PC-9 (cell line): Measurements from ENCODE around the gene MDC1. TPM values are rescaled to one million over a fixed set of nuclear protein-coding genes. Genes with fewer than 3 reads are reported as not detected.
A peak's percentile ranks its signal among the peaks of the same experiment; 100 is the strongest.

ENCODE experiments used
- BruUV-seq: library from RNA; stranded (reverse); fragments of 400-500 nt; replicated peaks from 2 replicates; lab custom pipeline; 2021; lab: Mats Ljungman, UMichigan
- CTCF ChIA-PET: fragments of 300-600 bp; sonication (Branson Sonifier 250); formaldehyde crosslinking; loops from one replicate; lab custom pipeline; 2022; ENCODE audit warnings: antibody characterized with exemption; lab: Charles Lee
- POLR2A ChIA-PET: fragments of 300-600 bp; sonication (Branson Sonifier 250); formaldehyde crosslinking; loops from one replicate; lab custom pipeline; 2022; ENCODE audit warnings: antibody characterized with exemption; ENCODE audit not compliant: unreplicated experiment; lab: Charles Lee
- DNase-seq, 2 experiments: peaks; one replicate each; pipeline versions ENCODE4 v3.0.0 to v3.0.0-alpha.2; 2015 to 2022; ENCODE audit warnings: mixed read lengths in 1 of 2
- H2AFZ ChIP-seq: fragments of 200-600 bp; sonication (generic); 2 replicates; pipeline ENCODE4 v1.8.1; 2017; ENCODE audit warnings: antibody characterized with exemption
- H3F3A ChIP-seq: fragments of 200-600 bp; sonication (generic); 2 replicates; pipeline ENCODE4 v1.8.1; 2017; ENCODE audit warnings: antibody characterized with exemption, mild to moderate bottlenecking, low read depth; ENCODE audit not compliant: insufficient read depth
- H3K27ac ChIP-seq: fragments of 200-600 bp; sonication (generic); 2 replicates; pipeline ENCODE4 v1.6.1; 2016; ENCODE audit warnings: mixed run types
- H3K27me3 ChIP-seq: fragments of 200-600 bp; sonication (generic); 2 replicates; pipeline ENCODE4 v1.6.1; 2016; ENCODE audit warnings: low read depth, mixed run types; ENCODE audit not compliant: insufficient read depth
- H3K36me3 ChIP-seq: fragments of 200-600 bp; sonication (generic); 2 replicates; pipeline ENCODE4 v1.6.1; 2016; ENCODE audit warnings: low read depth, mixed run types
- H3K4me1 ChIP-seq: fragments of 200-600 bp; sonication (generic); replicated peaks from 2 replicates; pipeline ENCODE4 v1.6.1; 2016; ENCODE audit warnings: mixed run types; ENCODE audit not compliant: insufficient read depth
- H3K4me2 ChIP-seq: fragments of 200-600 bp; sonication (generic); 2 replicates; pipeline ENCODE4 v1.6.1; 2017; ENCODE audit warnings: mixed run types
- H3K4me3 ChIP-seq: fragments of 200-600 bp; sonication (generic); 2 replicates; pipeline ENCODE4 v1.6.1; 2016; ENCODE audit warnings: mixed run types
- H3K79me2 ChIP-seq: fragments of 200-600 bp; sonication (generic); 2 replicates; pipeline ENCODE4 v1.6.1; 2017; ENCODE audit warnings: low read depth, mixed run types
- H3K9me2 ChIP-seq: fragments of 200-600 bp; sonication (generic); 2 replicates; pipeline ENCODE4 v1.8.1; 2017; ENCODE audit warnings: mild to moderate bottlenecking; ENCODE audit not compliant: insufficient read depth
- H3K9me3 ChIP-seq: fragments of 200-600 bp; sonication (generic); 2 replicates; pipeline ENCODE4 v1.8.1; 2016; ENCODE audit warnings: low read depth; ENCODE audit not compliant: insufficient read depth
- H4K20me1 ChIP-seq: fragments of 200-600 bp; sonication (generic); 2 replicates; pipeline ENCODE4 v1.8.1; 2017; ENCODE audit not compliant: insufficient read depth
- EZH2 ChIP-seq: fragments of 200-600 bp; sonication (generic); IDR thresholded peaks from 2 replicates; pipeline ENCODE4 v1.8.0; 2017; ENCODE audit warnings: antibody characterized with exemption, low read depth
- intact Hi-C: fragments of 100-400 bp; cut with micrococcal nuclease; formaldehyde crosslinking; loops from one replicate; pipeline ENCODE4 v1.10.0; 2022; ENCODE audit not compliant: unreplicated experiment
- total RNA-seq: library from RNA; stranded (reverse); gene quantifications from 2 replicates; pipeline ENCODE4 v1.2.3, GENCODE V29; 2021
- TF ChIP-seq, protein P1 (sequence below): fragments of 200-600 bp; sonication (generic); conservative IDR thresholded peaks from 2 replicates; pipeline ENCODE4 v1.6.1; 2017; ENCODE audit warnings: mixed run types, antibody characterized with exemption, mild to moderate bottlenecking, moderate library complexity

The MDC1 gene
- total RNA-seq, 1 experiment from 2014 or later, result 81.6 TPM

DNA sequence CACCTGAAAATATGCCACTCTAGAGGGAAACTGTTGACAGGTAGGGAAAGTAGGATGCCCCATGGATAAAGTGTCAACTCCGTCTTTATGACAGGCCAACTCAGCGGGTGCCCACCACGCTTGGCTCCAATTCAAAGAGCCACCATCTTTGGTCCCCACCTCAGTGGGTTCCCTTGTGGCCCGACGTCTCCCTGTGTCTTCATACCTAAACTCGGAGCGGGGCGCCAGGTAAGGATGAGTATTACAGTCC is 277 bp downstream of the MDC1 start:
- peaks cover 30% of the 10 kb centered on the region for H3K4me1 ChIP-seq
- H3K79me2 ChIP-seq, result peaks cover 32% of the 10 kb centered on the region
- H3K36me3 ChIP-seq, result peaks cover 3% of the 10 kb centered on the region; the same call in 1 of the 2 replicates
- peaks cover 13% of the 10 kb centered on the region; the same call in 1 of the 2 replicates for H3F3A ChIP-seq
- H3K9me3 ChIP-seq, result no peaks in the 10 kb centered on the region
- POLR2A ChIA-PET, result interaction anchor here (0.6 to 1.0 kb wide), 4 partner anchors 26 to 141 kb away, joined by 3 to 5 read pairs (median 4); partner anchors contain the start of gene NRM
- H3K27ac ChIP-seq, result peak overlapping the region; percentile 40
- peaks cover 4% of the 10 kb centered on the region; the same call in 1 of the 2 replicates for H4K20me1 ChIP-seq
- H3K27me3 ChIP-seq, result no peaks in the 10 kb centered on the region
- no TSS peak for BruUV-seq
- TF ChIP-seq EZH2, result no peak
- TF ChIP-seq, protein P1, sequence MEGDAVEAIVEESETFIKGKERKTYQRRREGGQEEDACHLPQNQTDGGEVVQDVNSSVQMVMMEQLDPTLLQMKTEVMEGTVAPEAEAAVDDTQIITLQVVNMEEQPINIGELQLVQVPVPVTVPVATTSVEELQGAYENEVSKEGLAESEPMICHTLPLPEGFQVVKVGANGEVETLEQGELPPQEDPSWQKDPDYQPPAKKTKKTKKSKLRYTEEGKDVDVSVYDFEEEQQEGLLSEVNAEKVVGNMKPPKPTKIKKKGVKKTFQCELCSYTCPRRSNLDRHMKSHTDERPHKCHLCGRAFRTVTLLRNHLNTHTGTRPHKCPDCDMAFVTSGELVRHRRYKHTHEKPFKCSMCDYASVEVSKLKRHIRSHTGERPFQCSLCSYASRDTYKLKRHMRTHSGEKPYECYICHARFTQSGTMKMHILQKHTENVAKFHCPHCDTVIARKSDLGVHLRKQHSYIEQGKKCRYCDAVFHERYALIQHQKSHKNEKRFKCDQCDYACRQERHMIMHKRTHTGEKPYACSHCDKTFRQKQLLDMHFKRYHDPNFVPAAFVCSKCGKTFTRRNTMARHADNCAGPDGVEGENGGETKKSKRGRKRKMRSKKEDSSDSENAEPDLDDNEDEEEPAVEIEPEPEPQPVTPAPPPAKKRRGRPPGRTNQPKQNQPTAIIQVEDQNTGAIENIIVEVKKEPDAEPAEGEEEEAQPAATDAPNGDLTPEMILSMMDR, result no peak
- peak overlapping the region; percentile 85 for H3K4me3 ChIP-seq
- CTCF ChIA-PET, result interaction anchor here (0.6 to 1.1 kb wide), 5 partner anchors 11 to 172 kb away, joined by 3 to 7 read pairs (median 3); partner anchors contain the start of gene DHX16
- peak overlapping the region; percentile 74 for H2AFZ ChIP-seq
- no peak for DNase-seq
- intact Hi-C loops, result loop anchor here (1.0 kb wide), 3 partner anchors 30 to 100 kb away; partner anchors contain the start of genes MRPS18B and PPP1R10
- peak overlapping the region; percentile 96 for H3K4me2 ChIP-seq
- no peaks in the 10 kb centered on the region for H3K9me2 ChIP-seq

DNA sequence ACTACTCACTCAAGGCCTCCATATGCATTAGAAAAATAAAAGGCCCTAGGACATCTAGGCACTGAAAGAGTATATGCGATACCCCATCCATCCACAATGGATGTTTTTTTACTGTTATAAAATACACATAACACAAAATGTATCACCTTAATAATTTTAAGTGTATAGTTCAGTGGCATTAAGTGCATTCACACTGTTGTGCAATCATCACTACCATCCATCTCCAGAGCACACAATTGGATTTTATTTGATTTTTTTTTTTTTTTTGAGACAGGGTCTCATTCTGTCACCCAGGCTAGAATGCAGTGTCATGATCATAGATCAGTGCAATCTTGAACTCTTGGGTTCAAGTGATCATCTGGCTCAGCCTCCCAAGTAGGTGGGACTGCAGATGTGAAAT is 2.8 kb downstream of the MDC1 start:
- Histone ChIP-seq H3K4me3 (no peak overlapping the region), H3K4me1 (peaks cover 25% of the 10 kb centered on the region), H3K9me2 (peaks cover 3% of the 10 kb centered on the region; the same call in 1 of the 2 replicates), H2AFZ (no peak overlapping the region), H3K4me2 (no peak overlapping the region), H3K36me3 (no peaks in the 10 kb centered on the region), H3K27me3 (no peaks in the 10 kb centered on the region), H3K27ac (no peak overlapping the region), H4K20me1 (no peaks in the 10 kb centered on the region), H3F3A (peaks cover 10% of the 10 kb centered on the region; the same call in 1 of the 2 replicates), H3K9me3 (no peaks in the 10 kb centered on the region), H3K79me2 (peaks cover 12% of the 10 kb centered on the region)
- ChIA-PET CTCF (interaction anchor here (0.6 kb wide), 2 partner anchors 88 to 369 kb away, joined by 3 read pairs; no protein-coding TSS in a partner anchor), POLR2A (no interaction called here)
- TF ChIP-seq, protein P1, result no peak
- no peak for TF ChIP-seq EZH2
- intact Hi-C loops, result no loop called here
- BruUV-seq, result no TSS peak
- no peak for DNase-seq

DNA sequence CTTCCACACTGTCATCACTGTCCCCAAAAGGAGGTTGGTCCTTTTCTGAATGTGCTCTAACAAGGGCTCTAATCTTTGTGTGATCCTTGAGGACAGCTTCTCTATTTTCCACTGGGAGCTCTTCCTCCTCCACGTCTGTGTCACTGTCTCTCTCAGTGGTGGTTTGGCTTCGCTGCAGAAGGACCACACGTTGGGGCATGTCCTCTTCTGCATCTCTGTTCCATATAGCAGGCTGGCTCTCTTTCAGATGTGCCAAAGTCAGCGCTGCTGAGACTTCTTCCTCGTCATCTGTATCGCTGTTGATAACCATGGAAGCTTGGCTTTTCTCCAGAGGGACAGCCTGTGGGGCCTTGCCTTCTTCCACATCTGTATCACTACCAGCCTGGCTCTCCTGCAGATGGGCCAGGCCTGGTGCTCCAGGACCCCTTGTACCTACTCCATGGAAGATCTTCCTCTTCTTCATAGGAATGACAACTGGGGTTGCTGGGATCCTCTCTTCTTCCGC is 4.6 kb downstream of the MDC1 start:
- Histone ChIP-seq H3K9me2 (peaks cover 3% of the 10 kb centered on the region; the same call in 1 of the 2 replicates), H3K9me3 (no peaks in the 10 kb centered on the region), H3K36me3 (no peaks in the 10 kb centered on the region), H3K4me2 (no peak overlapping the region), H4K20me1 (no peaks in the 10 kb centered on the region), H3K4me1 (peaks cover 15% of the 10 kb centered on the region), H3K27me3 (no peaks in the 10 kb centered on the region), H3K27ac (no peak overlapping the region), H3K79me2 (no peaks in the 10 kb centered on the region), H3K4me3 (no peak overlapping the region), H2AFZ (no peak overlapping the region), H3F3A (peaks cover 8% of the 10 kb centered on the region; the same call in 1 of the 2 replicates)
- ChIA-PET CTCF (no interaction called here), POLR2A (no interaction called here)
- BruUV-seq, result no TSS peak
- no peak for DNase-seq
- intact Hi-C loops, result no loop called here
- TF ChIP-seq EZH2, result no peak
- TF ChIP-seq, protein P1, result no peak
